Subcutaneous preadipocyte (primary cell): ENCODE results near the gene DNAL1. TPM values are rescaled to one million over a fixed set of nuclear protein-coding genes. Genes with fewer than 3 reads are reported as not detected.

Source experiments
- small RNA-seq: library from RNA; depleted of rRNA; stranded (forward); fragments of <200 nt; gene quantifications from one replicate; pipeline ENCODE3, GENCODE V24; 2012
- total RNA-seq: library from RNA; depleted of rRNA; stranded (reverse); fragments of >200 nt; gene quantifications from 2 replicates; pipeline ENCODE4 v1.2.3, GENCODE V29; 2012

The DNAL1 gene
- total RNA-seq = 5.1 and 5.9 TPM in 2 replicates

GRCh38 chr14:73644531-73645247 lies at the start of gene DNAL1:
DNAL1 (plus strand) TSS chr14:73644986; CDS start chr14:73645040, 54 bp downstream.

GRCh38 chr14:73612339-73613045 lies 32.3 kb upstream of the DNAL1 start, which contains the start of gene ACOT6:
ACOT6 (plus strand) TSS chr14:73612517; CDS start chr14:73612572, 55 bp downstream.

GRCh38 chr14:73713803-73714655 lies 69.2 kb downstream of the DNAL1 start, which contains the start of gene PNMA1:
PNMA1 (minus strand) TSS chr14:73714384; CDS start chr14:73713639, 745 bp downstream.

Small RNA genes lying within 50 kb of the gene (small RNA-seq; reads per million reads assigned to genes)
- gene RNU6-240P = not detected

Other genes with a start within 250 kb of the DNAL1 start
- gene NUMB, start 186.4 kb upstream of the DNAL1 start, total RNA-seq = 44.1 and 59.8 TPM in 2 replicates
- gene RIOX1, start 154.1 kb upstream of the DNAL1 start, total RNA-seq = 19.8 and 25.2 TPM in 2 replicates
- gene ACOT1, start 107.8 kb upstream of the DNAL1 start, total RNA-seq = 3.7 and 7.0 TPM in 2 replicates
- under 0.01 TPM in 1 of 2 replicates, not detected in the other for gene HEATR4, start 86.0 kb upstream of the DNAL1 start, total RNA-seq
- 22.5 and 27.2 TPM in 2 replicates for gene ACOT2, start 75.8 kb upstream of the DNAL1 start, total RNA-seq
- 0.20 and 0.73 TPM in 2 replicates for gene ACOT4, start 53.1 kb upstream of the DNAL1 start, total RNA-seq
- gene ACOT6, start 32.5 kb upstream of the DNAL1 start, total RNA-seq = not detected in 2 replicates
- 21.7 and 26.4 TPM in 2 replicates for gene PNMA1, start 69.4 kb downstream of the DNAL1 start, total RNA-seq
- gene PTGR2, start 206.8 kb downstream of the DNAL1 start, total RNA-seq = 4.8 and 6.8 TPM in 2 replicates
- 54.0 and 57.5 TPM in 2 replicates for gene ZNF410, start 241.9 kb downstream of the DNAL1 start, total RNA-seq